Cardiac muscle cell (in vitro differentiated cells and primary cell): ENCODE results near the gene ZNF536. TPM values are rescaled to one million over a fixed set of nuclear protein-coding genes. Genes with fewer than 3 reads are reported as not detected.
"Not testable (repeated sequence)": the region's sequence is repeated elsewhere in the genome, so short reads cannot be mapped to it uniquely, and the experiment has no call there.

ENCODE experiments used
- DNase-seq, 2 donors: peaks; one replicate each; pipeline versions ENCODE4 v3.0.0 to v3.0.0-alpha.2; 2010 to 2017; ENCODE audit warnings: low read depth in 1 of 2, low spot score in 1 of 2
- H3K27ac ChIP-seq: fragments of 200-600 bp; sonication (generic); 2 replicates; pipeline ENCODE4 v1.5.1; 2016
- H3K27me3 ChIP-seq: fragments of 200-600 bp; sonication (generic); 2 replicates; pipeline ENCODE4 v1.6.0; 2016; ENCODE audit warnings: control low read depth
- H3K36me3 ChIP-seq: fragments of 200-600 bp; sonication (generic); 2 replicates; pipeline ENCODE4 v1.5.1; 2016; ENCODE audit warnings: control low read depth
- H3K4me1 ChIP-seq: fragments of 200-600 bp; sonication (generic); 2 replicates; pipeline ENCODE4 v1.8.1; 2017; ENCODE audit warnings: low read depth, mild to moderate bottlenecking, mixed run types
- H3K4me3 ChIP-seq: fragments of 200-600 bp; sonication (generic); 2 replicates; pipeline ENCODE4 v1.5.1; 2016; ENCODE audit warnings: mild to moderate bottlenecking
- H3K9me3 ChIP-seq: fragments of 200-600 bp; sonication (generic); 2 replicates; pipeline ENCODE4 v1.5.1; 2017; ENCODE audit warnings: low read depth, mild to moderate bottlenecking, control low read depth
- polyA plus RNA-seq: library from polyadenylated mRNA; unstranded; fragments of >200 nt; fragmentation: Nextera tagmentation; extraction: Ambion mirVana; gene quantifications from 2 replicates; pipeline ENCODE4 v1.2.1, GENCODE V29; 2016
- total RNA-seq: library from RNA; depleted of rRNA; stranded (reverse); fragments of >200 nt; gene quantifications from 2 replicates; pipeline ENCODE4 v1.2.3, GENCODE V29; 2016
- TF ChIP-seq, protein P1 (sequence below): IDR thresholded peaks from 2 replicates; pipeline ENCODE4 v1.5.1; 2012; ENCODE audit warnings: low read depth, mild to moderate bottlenecking, low read length

Gene ZNF536
- total and polyA plus RNA-seq, 2 experiments from 2014 or later: 0.12 to 0.39 TPM

DNA sequence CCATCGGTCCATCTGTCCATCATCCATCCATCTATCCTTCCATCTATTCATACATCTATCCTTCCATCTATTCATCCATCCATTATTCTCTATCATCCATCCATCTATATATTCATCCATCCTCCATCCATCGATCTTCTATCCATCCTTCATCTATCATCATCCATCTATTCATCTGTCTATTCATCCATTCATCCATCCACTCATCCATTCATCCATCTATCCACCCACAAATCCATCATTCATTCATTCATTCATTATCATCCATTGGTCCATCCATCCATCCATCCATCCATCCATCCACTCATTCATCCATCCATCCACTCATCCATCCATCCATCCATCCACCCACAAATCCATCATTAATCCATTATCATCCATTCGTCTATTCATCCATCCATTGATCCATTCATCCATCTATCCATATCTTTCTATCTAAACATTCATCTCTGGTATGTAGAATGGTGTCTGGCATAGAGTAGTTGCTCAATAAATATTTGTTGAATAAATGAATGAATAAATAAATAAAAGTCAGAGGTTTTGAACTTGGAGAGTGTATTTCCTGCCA lies 36.6 kb downstream of the ZNF536 start:
- TF ChIP-seq, protein P1, sequence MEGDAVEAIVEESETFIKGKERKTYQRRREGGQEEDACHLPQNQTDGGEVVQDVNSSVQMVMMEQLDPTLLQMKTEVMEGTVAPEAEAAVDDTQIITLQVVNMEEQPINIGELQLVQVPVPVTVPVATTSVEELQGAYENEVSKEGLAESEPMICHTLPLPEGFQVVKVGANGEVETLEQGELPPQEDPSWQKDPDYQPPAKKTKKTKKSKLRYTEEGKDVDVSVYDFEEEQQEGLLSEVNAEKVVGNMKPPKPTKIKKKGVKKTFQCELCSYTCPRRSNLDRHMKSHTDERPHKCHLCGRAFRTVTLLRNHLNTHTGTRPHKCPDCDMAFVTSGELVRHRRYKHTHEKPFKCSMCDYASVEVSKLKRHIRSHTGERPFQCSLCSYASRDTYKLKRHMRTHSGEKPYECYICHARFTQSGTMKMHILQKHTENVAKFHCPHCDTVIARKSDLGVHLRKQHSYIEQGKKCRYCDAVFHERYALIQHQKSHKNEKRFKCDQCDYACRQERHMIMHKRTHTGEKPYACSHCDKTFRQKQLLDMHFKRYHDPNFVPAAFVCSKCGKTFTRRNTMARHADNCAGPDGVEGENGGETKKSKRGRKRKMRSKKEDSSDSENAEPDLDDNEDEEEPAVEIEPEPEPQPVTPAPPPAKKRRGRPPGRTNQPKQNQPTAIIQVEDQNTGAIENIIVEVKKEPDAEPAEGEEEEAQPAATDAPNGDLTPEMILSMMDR: no peak
- no peaks in the 10 kb centered on the region for H3K9me3 ChIP-seq
- H3K4me1 ChIP-seq: peaks cover 4% of the 10 kb centered on the region
- no peak overlapping the region for H3K4me3 ChIP-seq
- no peak for DNase-seq
- H3K27ac ChIP-seq: no peak overlapping the region
- H3K36me3 ChIP-seq: no peaks in the 10 kb centered on the region
- peaks cover 4% of the 10 kb centered on the region for H3K27me3 ChIP-seq

DNA sequence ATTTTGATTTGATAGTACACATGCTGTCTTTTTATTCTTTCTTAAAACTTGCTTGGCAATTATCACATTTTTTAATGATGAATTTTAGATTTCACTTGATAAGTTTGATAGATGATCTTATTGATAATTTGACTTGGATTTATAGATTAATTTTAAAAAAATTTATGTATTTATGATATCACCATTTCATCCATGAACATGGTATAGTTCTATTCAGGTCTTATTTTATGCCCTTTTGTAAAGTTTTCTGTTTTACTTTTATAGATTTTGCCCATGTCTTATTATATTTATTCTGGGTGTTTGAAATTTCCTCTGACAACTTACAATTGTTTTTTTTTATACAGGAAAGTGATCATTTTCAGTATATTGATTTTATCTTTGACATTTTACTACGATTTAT lies 39.5 kb downstream of the ZNF536 start:
- Histone ChIP-seq H3K27me3 (peaks cover 4% of the 10 kb centered on the region), H3K36me3 (no peaks in the 10 kb centered on the region), H3K4me3 (no peak overlapping the region), H3K4me1 (no peaks in the 10 kb centered on the region), H3K9me3 (no peaks in the 10 kb centered on the region), H3K27ac (no peak overlapping the region)
- DNase-seq: no peak
- TF ChIP-seq, protein P1: no peak

DNA sequence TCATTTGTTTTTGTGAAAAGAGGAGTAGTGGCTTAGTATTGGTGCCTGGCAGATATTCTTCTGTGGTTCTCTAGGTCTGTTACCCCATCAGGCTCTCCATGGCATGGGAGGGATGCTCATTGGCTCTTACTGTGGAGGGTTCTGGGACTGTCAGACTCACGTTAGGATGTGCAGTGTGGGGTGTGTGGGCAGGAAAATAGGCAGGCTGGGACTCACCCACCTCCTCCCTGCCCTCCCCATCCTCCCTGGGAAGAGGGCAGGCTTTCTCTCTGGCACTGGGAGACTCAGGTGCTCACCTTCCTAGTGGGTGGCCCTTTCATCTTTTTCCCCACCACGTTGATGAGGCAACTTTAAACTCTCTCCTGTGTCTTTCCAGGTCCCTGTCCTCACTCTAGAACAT lies 44.2 kb downstream of the ZNF536 start:
- DNase-seq: no peak
- Histone ChIP-seq H3K27ac (no peak overlapping the region), H3K27me3 (peaks cover 4% of the 10 kb centered on the region), H3K36me3 (no peaks in the 10 kb centered on the region), H3K9me3 (no peaks in the 10 kb centered on the region), H3K4me3 (no peak overlapping the region), H3K4me1 (no peaks in the 10 kb centered on the region)
- TF ChIP-seq, protein P1: no peak

DNA sequence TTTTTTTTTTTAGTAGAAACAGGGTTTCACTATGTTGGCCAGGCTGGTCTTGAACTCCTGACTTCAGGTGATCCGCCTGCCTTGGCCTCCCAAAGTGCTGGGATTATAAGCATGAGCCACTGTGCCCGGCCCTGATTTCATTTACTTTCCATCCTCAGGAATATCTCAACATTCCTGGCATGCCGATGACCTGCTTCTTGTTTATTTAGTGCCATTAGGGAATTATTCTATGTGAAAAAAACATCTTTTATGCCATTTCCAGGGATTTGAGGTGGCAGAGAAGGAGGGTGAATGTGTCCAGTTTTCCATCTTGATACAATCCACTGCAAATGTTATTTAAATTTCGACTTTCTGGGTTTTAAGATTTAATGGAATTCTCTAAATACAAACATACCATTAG lies 45.0 kb downstream of the ZNF536 start:
- H3K9me3 ChIP-seq, H3K4me3 ChIP-seq, H3K36me3 ChIP-seq, H3K27ac ChIP-seq, H3K4me1 ChIP-seq, H3K27me3 ChIP-seq, DNase-seq: not testable (repeated sequence)

DNA sequence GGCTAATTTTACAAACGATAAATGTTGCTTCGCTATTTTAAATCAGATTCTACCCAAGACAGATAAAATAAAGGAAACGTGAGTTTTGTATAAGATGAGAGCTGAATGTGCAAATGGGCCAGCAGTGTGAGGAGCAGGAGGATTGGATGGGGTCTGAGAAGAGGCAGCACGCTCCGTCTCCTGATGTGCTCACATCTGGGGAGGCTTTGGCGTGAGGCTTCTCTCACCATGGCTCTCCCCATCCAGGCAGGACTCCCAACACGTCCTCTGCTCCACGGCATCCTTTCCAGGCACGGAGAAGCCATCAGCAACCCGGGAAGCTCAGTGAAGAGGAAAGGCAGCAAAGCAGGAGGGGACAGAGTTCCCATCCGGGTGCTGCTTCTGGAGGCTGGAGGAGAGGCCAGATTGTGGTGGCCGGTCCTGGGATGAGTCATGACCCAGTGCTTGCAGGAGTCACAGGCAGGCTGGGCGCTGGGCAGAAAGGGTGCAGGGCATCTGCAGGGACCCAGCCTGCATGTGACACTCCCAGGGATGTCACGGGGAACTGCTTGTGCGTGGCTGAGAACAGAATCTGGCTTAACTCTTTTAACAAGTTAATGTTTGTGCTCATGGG lies 47.5 kb downstream of the ZNF536 start:
- Histone ChIP-seq H3K27ac (no peak overlapping the region), H3K27me3 (no peaks in the 10 kb centered on the region), H3K4me3 (no peak overlapping the region), H3K4me1 (no peaks in the 10 kb centered on the region), H3K9me3 (no peaks in the 10 kb centered on the region), H3K36me3 (no peaks in the 10 kb centered on the region)
- TF ChIP-seq, protein P1: no peak
- DNase-seq: no peak

DNA sequence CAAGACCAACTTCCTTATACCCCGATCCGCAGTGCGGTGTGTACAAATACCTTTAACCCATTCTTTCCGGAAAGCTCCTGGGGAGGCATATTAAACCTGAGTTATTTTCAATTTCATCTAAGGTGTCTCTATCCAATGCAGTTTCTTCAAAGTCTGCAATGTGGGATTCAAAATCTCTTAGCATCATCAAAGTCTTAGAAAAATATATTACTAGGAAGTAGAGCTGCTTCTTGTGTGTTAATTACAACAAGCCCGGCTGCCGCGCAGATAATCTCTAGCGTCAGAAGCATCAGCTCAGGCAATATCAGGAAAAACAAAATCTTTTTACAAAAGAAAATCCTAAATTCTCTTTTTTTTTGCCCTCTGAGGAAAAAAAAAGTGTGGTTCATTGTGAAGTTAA lies 48.1 kb downstream of the ZNF536 start:
- Histone ChIP-seq H3K9me3 (no peaks in the 10 kb centered on the region), H3K36me3 (no peaks in the 10 kb centered on the region), H3K4me3 (no peak overlapping the region), H3K4me1 (no peaks in the 10 kb centered on the region), H3K27me3 (no peaks in the 10 kb centered on the region), H3K27ac (no peak overlapping the region)
- DNase-seq: no peak
- TF ChIP-seq, protein P1: no peak
